ENCODE measurements around the gene TGFBR3. TPM values are rescaled to one million over a fixed set of nuclear protein-coding genes. Genes with fewer than 3 reads are reported as not detected.

TGFBR3 gene
- total and polyA plus RNA-seq, 2 experiments from 2014 or later = 46.8 to 68.3 TPM

GRCh38 chr1:91798740-91799139 is 87.2 kb downstream of the TGFBR3 start:
- no peaks in the 10 kb centered on the region for H4K20me1 ChIP-seq (ENCODE audit: insufficient read depth, poor library complexity, severe bottlenecking)
- H3K4me2 ChIP-seq = no peak overlapping the region
- no peaks in the 10 kb centered on the region for H3K9me2 ChIP-seq (replicated peaks; ENCODE audit: insufficient read depth)
- no peaks in the 10 kb centered on the region for H3K9me3 ChIP-seq (ENCODE audit: low read depth)
- H3K4me3 ChIP-seq = no peak overlapping the region
- no peak overlapping the region for H2AFZ ChIP-seq
- H3K27ac ChIP-seq = peak overlapping the region; percentile 16
- no peak for DNase-seq (ENCODE audit: low spot score)
- H3K4me1 ChIP-seq (ENCODE audit: insufficient read depth) = peaks cover 14% of the 10 kb centered on the region
- TF ChIP-seq EZH2 (IDR thresholded peaks at IDR 0.05; ENCODE audit: borderline replicate concordance) (no peak), EZH2phosphoT487 (IDR thresholded peaks at IDR 0.05; ENCODE audit: low read depth, severe bottlenecking, unreplicated experiment) (no peak), CTCF (IDR thresholded peaks at IDR 0.05; ENCODE audit: poor library complexity) (no peak)
- 65% methylated on average over 2 of the region's 2 CpGs for WGBS (ENCODE audit: low lambda C conversion rate, missing lambda C conversion rate)
- H3K79me2 ChIP-seq = peaks cover 6% of the 10 kb centered on the region
- H3K27me3 ChIP-seq = no peaks in the 10 kb centered on the region
- no peaks in the 10 kb centered on the region for H3K36me3 ChIP-seq (replicated peaks; ENCODE audit: insufficient read depth, low read depth)

GRCh38 chr1:91798241-91798648 is 87.7 kb downstream of the TGFBR3 start:
- Histone ChIP-seq H3K27ac (peak overlapping the region; percentile 16), H3K4me3 (no peak overlapping the region), H3K9me3 (ENCODE audit: low read depth) (no peaks in the 10 kb centered on the region), H3K27me3 (no peaks in the 10 kb centered on the region), H3K9me2 (replicated peaks; ENCODE audit: insufficient read depth) (no peaks in the 10 kb centered on the region), H4K20me1 (ENCODE audit: insufficient read depth, poor library complexity, severe bottlenecking) (no peaks in the 10 kb centered on the region), H3K79me2 (peaks cover 5% of the 10 kb centered on the region), H3K4me1 (ENCODE audit: insufficient read depth) (peaks cover 14% of the 10 kb centered on the region), H3K36me3 (replicated peaks; ENCODE audit: insufficient read depth, low read depth) (no peaks in the 10 kb centered on the region), H3K4me2 (no peak overlapping the region), H2AFZ (no peak overlapping the region)
- no peak for DNase-seq (ENCODE audit: low spot score)
- TF ChIP-seq EZH2phosphoT487 (IDR thresholded peaks at IDR 0.05; ENCODE audit: low read depth, severe bottlenecking, unreplicated experiment) = no peak
- no peak for TF ChIP-seq EZH2 (IDR thresholded peaks at IDR 0.05; ENCODE audit: borderline replicate concordance)
- no peak for TF ChIP-seq CTCF (IDR thresholded peaks at IDR 0.05; ENCODE audit: poor library complexity)
- WGBS (ENCODE audit: low lambda C conversion rate, missing lambda C conversion rate) = 82% methylated on average over 5 of the region's 5 CpGs

DNA sequence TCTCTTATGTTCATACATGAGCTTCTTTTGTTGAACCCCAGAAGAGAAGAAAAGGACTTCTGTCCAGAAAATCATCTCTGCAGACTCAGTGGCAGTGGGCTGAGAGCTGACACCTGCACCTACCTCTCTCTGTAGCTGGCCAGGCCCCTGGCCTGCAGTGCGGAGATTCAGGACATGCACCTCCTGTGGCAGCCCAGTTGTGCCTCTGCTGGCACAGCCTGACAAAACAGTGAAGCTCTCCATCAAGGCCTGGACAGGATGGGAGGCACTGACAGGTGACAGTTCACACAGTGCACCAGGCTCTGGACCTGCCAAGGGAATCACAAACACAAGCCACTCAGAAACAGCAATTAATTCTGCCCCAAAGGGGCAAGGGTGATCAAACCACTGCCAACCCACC is 88.8 kb downstream of the TGFBR3 start:
- Histone ChIP-seq H3K27me3 (no peaks in the 10 kb centered on the region), H3K4me1 (ENCODE audit: insufficient read depth) (peaks cover 23% of the 10 kb centered on the region), H3K4me3 (no peak overlapping the region), H3K36me3 (replicated peaks; ENCODE audit: insufficient read depth, low read depth) (no peaks in the 10 kb centered on the region), H2AFZ (no peak overlapping the region), H3K9me3 (ENCODE audit: low read depth) (no peaks in the 10 kb centered on the region), H3K79me2 (peaks cover 11% of the 10 kb centered on the region), H3K9me2 (replicated peaks; ENCODE audit: insufficient read depth) (no peaks in the 10 kb centered on the region), H4K20me1 (ENCODE audit: insufficient read depth, poor library complexity, severe bottlenecking) (no peaks in the 10 kb centered on the region), H3K4me2 (no peak overlapping the region), H3K27ac (no peak overlapping the region)
- DNase-seq (ENCODE audit: low spot score) = no peak
- 100% methylated on average over 1 of the region's 1 CpG for WGBS (ENCODE audit: low lambda C conversion rate, missing lambda C conversion rate)
- TF ChIP-seq EZH2 (IDR thresholded peaks at IDR 0.05; ENCODE audit: borderline replicate concordance) (no peak), CTCF (IDR thresholded peaks at IDR 0.05; ENCODE audit: poor library complexity) (no peak), EZH2phosphoT487 (IDR thresholded peaks at IDR 0.05; ENCODE audit: low read depth, severe bottlenecking, unreplicated experiment) (no peak)

GRCh38 chr1:91796390-91796654 is 89.6 kb downstream of the TGFBR3 start:
- TF ChIP-seq EZH2phosphoT487 (IDR thresholded peaks at IDR 0.05; ENCODE audit: low read depth, severe bottlenecking, unreplicated experiment) = no peak
- no peak for TF ChIP-seq EZH2 (IDR thresholded peaks at IDR 0.05; ENCODE audit: borderline replicate concordance)
- no peak for TF ChIP-seq CTCF (IDR thresholded peaks at IDR 0.05; ENCODE audit: poor library complexity)
- Histone ChIP-seq H4K20me1 (ENCODE audit: insufficient read depth, poor library complexity, severe bottlenecking) (no peaks in the 10 kb centered on the region), H3K27me3 (no peaks in the 10 kb centered on the region), H3K4me1 (ENCODE audit: insufficient read depth) (peaks cover 31% of the 10 kb centered on the region), H3K4me2 (no peak overlapping the region), H3K27ac (peak overlapping the region; percentile 26), H3K36me3 (replicated peaks; ENCODE audit: insufficient read depth, low read depth) (no peaks in the 10 kb centered on the region), H3K79me2 (peaks cover 11% of the 10 kb centered on the region), H3K9me3 (ENCODE audit: low read depth) (no peaks in the 10 kb centered on the region), H3K9me2 (replicated peaks; ENCODE audit: insufficient read depth) (no peaks in the 10 kb centered on the region), H3K4me3 (no peak overlapping the region), H2AFZ (no peak overlapping the region)
- no peak for DNase-seq (ENCODE audit: low spot score)
- 96% methylated on average over 4 of the region's 4 CpGs for WGBS (ENCODE audit: low lambda C conversion rate, missing lambda C conversion rate)
